Liver (tissue), 9 donors: ENCODE data around the gene CLMN. TPM values are rescaled to one million over a fixed set of nuclear protein-coding genes. Genes with fewer than 3 reads are reported as not detected.

Experiments
- DNase-seq: peaks from one replicate; pipeline ENCODE4 v3.0.0-alpha.2; 2017; ENCODE audit warnings: low spot score
- H3K27ac ChIP-seq, 2 donors: one replicate each; pipeline ENCODE4 v1.7.0; 2013; ENCODE audit warnings: inconsistent platforms in 2 of 2, low read length in 2 of 2, control low read depth in 1 of 2, low read depth in 1 of 2, mild to moderate bottlenecking in 1 of 2
- H3K27me3 ChIP-seq, 4 donors: one replicate each; pipeline versions ENCODE4 v1.6.1 to v1.7.0; 2013; ENCODE audit warnings: low read length in 3 of 4, inconsistent platforms in 1 of 4, mild to moderate bottlenecking in 1 of 4, moderate library complexity in 1 of 4; ENCODE audit not compliant: control insufficient read depth in 4 of 4, insufficient read depth in 4 of 4
- H3K36me3 ChIP-seq, 4 donors: one replicate each; pipeline versions ENCODE4 v1.6.1 to v1.7.0; 2013; ENCODE audit warnings: low read length in 3 of 4, mild to moderate bottlenecking in 3 of 4, low read depth in 1 of 4, moderate library complexity in 1 of 4; ENCODE audit not compliant: control insufficient read depth in 4 of 4, insufficient read depth in 3 of 4
- H3K4me1 ChIP-seq, 4 donors: one replicate each; pipeline versions ENCODE4 v1.6.1 to v1.7.0; 2013; ENCODE audit warnings: low read length in 3 of 4, mild to moderate bottlenecking in 3 of 4, moderate library complexity in 1 of 4; ENCODE audit not compliant: control insufficient read depth in 4 of 4, insufficient read depth in 4 of 4
- H3K4me3 ChIP-seq, 3 donors: one replicate each; pipeline versions ENCODE4 v1.6.1 to v1.7.0; 2013; ENCODE audit warnings: low read length in 3 of 3, control low read depth in 1 of 3, low read depth in 1 of 3, mild to moderate bottlenecking in 1 of 3
- H3K9ac ChIP-seq, 2 donors: one replicate each; pipeline ENCODE4 v1.7.0; 2013; ENCODE audit warnings: low read length in 2 of 2, mild to moderate bottlenecking in 2 of 2, moderate library complexity in 2 of 2, control low read depth in 1 of 2, low read depth in 1 of 2
- H3K9me3 ChIP-seq, 4 donors: one replicate each; pipeline versions ENCODE4 v1.6.1 to v1.7.0; 2013; ENCODE audit warnings: low read length in 3 of 4; ENCODE audit not compliant: control insufficient read depth in 4 of 4
- ATF3 ChIP-seq: IDR thresholded peaks from 2 replicates; pipeline ENCODE4 v1.6.1; 2016; ENCODE audit warnings: antibody characterized with exemption
- EGR1 ChIP-seq, 2 donors: IDR thresholded peaks; 2 replicates each; pipeline ENCODE4 v1.6.1; 2016 to 2018; ENCODE audit warnings: antibody characterized with exemption in 2 of 2, low read depth in 2 of 2
- FOXA1 ChIP-seq: IDR thresholded peaks from 2 replicates; pipeline ENCODE4 v1.6.1; 2016; ENCODE audit warnings: antibody characterized with exemption
- FOXA2 ChIP-seq: IDR thresholded peaks from 2 replicates; pipeline ENCODE4 v1.6.1; 2016; ENCODE audit warnings: antibody characterized with exemption
- GABPA ChIP-seq, 2 donors: IDR thresholded peaks in 1 of 2; conservative IDR thresholded peaks in 1 of 2; 2 replicates each; pipeline ENCODE4 v1.6.1; 2016; ENCODE audit warnings: antibody characterized with exemption in 2 of 2, mild to moderate bottlenecking in 1 of 2, moderate library complexity in 1 of 2
- HNF4A ChIP-seq, 2 donors: conservative IDR thresholded peaks; 2 replicates each; pipeline ENCODE4 v1.6.1; 2016; ENCODE audit warnings: antibody characterized with exemption in 2 of 2, mild to moderate bottlenecking in 2 of 2
- HNF4G ChIP-seq: IDR thresholded peaks from 2 replicates; pipeline ENCODE4 v1.6.1; 2016; ENCODE audit warnings: antibody characterized with exemption
- JUND ChIP-seq, 2 donors: IDR thresholded peaks; 2 replicates each; pipeline ENCODE4 v1.6.1; 2016; ENCODE audit warnings: antibody characterized with exemption in 2 of 2
- NR2F2 ChIP-seq: IDR thresholded peaks from 2 replicates; pipeline ENCODE4 v1.6.1; 2016; ENCODE audit warnings: antibody characterized with exemption
- RAD21 ChIP-seq, 2 donors: IDR thresholded peaks; 2 replicates each; pipeline ENCODE4 v1.6.1; 2016; ENCODE audit warnings: antibody characterized with exemption in 2 of 2, mild to moderate bottlenecking in 2 of 2
- REST ChIP-seq: IDR thresholded peaks from 2 replicates; pipeline ENCODE4 v1.6.1; 2016; ENCODE audit warnings: antibody characterized with exemption, mild to moderate bottlenecking
- RXRA ChIP-seq, 2 donors: IDR thresholded peaks; 2 replicates each; pipeline ENCODE4 v1.6.1; 2017 to 2018; ENCODE audit warnings: antibody characterized with exemption in 2 of 2, mild to moderate bottlenecking in 1 of 2
- SP1 ChIP-seq: IDR thresholded peaks from 2 replicates; pipeline ENCODE4 v1.6.1; 2018; ENCODE audit warnings: antibody characterized with exemption, mild to moderate bottlenecking
- TAF1 ChIP-seq: conservative IDR thresholded peaks from 2 replicates; pipeline ENCODE4 v1.6.1; 2016; ENCODE audit warnings: antibody characterized with exemption, mild to moderate bottlenecking
- YY1 ChIP-seq: IDR thresholded peaks from 2 replicates; pipeline ENCODE4 v1.6.1; 2016; ENCODE audit warnings: antibody characterized with exemption, mild to moderate bottlenecking
- WGBS: extraction: QIAGEN DNeasy Blood & Tissue Kit; methylation state at CpG from one replicate; pipeline ENCODE4 v1.1.7; 2013; 5-methylcytosine and 5-hydroxymethylcytosine counted together
- polyA plus RNA-seq, 2 donors: library from polyadenylated mRNA; stranded (reverse) in 1 of 2; unstranded in 1 of 2; fragments of 200-250 nt in 1 of 2; fragments of >200 nt in 1 of 2; fragmentation: Nextera tagmentation in 1 of 2; extraction: Ambion mirVana in 1 of 2; gene quantifications; one replicate each; pipeline versions ENCODE4 v1.2.1 to v1.2.3, GENCODE V29; 2013 to 2015
- total RNA-seq, 2 donors: library from RNA; depleted of rRNA; stranded (reverse); fragments of >200 nt; gene quantifications; one replicate each; pipeline ENCODE4 v1.2.3, GENCODE V29; 2014
- TF ChIP-seq, protein P1 (sequence below): IDR thresholded peaks from 2 replicates; pipeline ENCODE4 v1.6.1; 2016; ENCODE audit warnings: antibody characterized with exemption
- TF ChIP-seq, protein P2 (sequence below): fragments of 150-350 bp; IDR thresholded peaks from 2 replicates; pipeline ENCODE4 v1.5.1; 2017; ENCODE audit warnings: improper control_type of control experiment, low read depth, low read length; ENCODE audit not compliant: missing input control
- TF ChIP-seq, protein P3 (sequence below): IDR thresholded peaks from 2 replicates; pipeline ENCODE4 v1.6.1; 2016; ENCODE audit warnings: antibody characterized with exemption
- donor health status: healthy.
- donor health status: healthy.
- donor health status: healthy.
- donor health status: healthy.
- donor health status: healthy.

CLMN gene
- total and polyA plus RNA-seq, 4 donors: 6.0 to 41.1 (median 24.1) TPM

DNA sequence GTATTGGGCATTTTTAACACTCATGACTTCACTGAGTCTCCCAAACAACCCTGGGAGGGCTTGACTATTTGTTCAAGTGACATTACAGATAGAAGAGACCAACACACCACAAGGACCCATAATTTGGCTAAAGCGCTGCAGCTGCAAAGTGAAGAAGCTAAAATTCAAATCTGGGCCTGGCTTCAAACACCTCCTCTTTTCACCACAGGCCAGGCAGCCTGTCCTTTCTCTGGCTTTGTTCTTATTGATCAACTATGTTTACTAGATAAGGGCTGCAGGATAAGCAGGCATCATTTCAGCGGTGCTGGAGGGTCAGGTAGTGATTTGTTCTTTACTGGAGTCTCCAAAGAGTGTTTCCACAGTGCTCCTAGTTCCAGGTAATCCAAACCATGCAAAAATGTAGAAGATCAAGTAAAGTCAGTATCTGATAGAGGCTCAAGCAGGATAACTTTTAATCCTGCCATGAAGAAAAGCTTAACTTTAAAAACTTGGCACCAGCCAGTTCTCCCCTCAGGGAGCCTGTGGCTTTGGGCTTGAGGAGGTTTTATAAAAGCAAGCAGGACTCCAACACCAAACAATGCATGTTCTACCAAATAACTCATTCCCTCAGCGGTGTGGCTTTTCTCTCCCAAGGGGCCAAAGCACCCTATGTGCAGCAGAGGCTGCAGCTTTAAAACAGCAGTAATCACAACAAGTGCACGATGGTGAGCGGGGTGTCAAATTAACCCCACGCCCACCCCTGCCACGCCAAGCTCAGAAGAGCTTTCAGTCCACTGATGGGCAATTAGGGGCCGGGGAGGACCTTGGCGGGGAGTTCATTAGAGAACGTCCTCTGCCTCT lies 16.8 kb downstream of the CLMN start:
- H3K9ac ChIP-seq: peak overlapping the region in 1 of 2 donors; percentile 78
- TF ChIP-seq FOXA2: peak; percentile 47
- TF ChIP-seq YY1: peak; percentile 72
- no peak for TF ChIP-seq NR2F2
- peak in 1 of 2 donors; percentile 38 for TF ChIP-seq EGR1 (IDR thresholded peaks at IDR 0.05; ENCODE audit: low read depth in 2 of 2)
- TF ChIP-seq, protein P1, sequence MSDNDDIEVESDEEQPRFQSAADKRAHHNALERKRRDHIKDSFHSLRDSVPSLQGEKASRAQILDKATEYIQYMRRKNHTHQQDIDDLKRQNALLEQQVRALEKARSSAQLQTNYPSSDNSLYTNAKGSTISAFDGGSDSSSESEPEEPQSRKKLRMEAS: peak; percentile 59
- peak; percentile 75 for TF ChIP-seq REST
- peak; percentile 72 to 85 for TF ChIP-seq RXRA (IDR thresholded peaks at IDR 0.05)
- TF ChIP-seq, protein P2, sequence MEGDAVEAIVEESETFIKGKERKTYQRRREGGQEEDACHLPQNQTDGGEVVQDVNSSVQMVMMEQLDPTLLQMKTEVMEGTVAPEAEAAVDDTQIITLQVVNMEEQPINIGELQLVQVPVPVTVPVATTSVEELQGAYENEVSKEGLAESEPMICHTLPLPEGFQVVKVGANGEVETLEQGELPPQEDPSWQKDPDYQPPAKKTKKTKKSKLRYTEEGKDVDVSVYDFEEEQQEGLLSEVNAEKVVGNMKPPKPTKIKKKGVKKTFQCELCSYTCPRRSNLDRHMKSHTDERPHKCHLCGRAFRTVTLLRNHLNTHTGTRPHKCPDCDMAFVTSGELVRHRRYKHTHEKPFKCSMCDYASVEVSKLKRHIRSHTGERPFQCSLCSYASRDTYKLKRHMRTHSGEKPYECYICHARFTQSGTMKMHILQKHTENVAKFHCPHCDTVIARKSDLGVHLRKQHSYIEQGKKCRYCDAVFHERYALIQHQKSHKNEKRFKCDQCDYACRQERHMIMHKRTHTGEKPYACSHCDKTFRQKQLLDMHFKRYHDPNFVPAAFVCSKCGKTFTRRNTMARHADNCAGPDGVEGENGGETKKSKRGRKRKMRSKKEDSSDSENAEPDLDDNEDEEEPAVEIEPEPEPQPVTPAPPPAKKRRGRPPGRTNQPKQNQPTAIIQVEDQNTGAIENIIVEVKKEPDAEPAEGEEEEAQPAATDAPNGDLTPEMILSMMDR: no peak
- TF ChIP-seq, protein P3, sequence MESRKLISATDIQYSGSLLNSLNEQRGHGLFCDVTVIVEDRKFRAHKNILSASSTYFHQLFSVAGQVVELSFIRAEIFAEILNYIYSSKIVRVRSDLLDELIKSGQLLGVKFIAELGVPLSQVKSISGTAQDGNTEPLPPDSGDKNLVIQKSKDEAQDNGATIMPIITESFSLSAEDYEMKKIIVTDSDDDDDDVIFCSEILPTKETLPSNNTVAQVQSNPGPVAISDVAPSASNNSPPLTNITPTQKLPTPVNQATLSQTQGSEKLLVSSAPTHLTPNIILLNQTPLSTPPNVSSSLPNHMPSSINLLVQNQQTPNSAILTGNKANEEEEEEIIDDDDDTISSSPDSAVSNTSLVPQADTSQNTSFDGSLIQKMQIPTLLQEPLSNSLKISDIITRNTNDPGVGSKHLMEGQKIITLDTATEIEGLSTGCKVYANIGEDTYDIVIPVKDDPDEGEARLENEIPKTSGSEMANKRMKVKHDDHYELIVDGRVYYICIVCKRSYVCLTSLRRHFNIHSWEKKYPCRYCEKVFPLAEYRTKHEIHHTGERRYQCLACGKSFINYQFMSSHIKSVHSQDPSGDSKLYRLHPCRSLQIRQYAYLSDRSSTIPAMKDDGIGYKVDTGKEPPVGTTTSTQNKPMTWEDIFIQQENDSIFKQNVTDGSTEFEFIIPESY: peak; percentile 33
- peak; percentile 72 for TF ChIP-seq SP1
- no peak for TF ChIP-seq HNF4G
- no peak for TF ChIP-seq GABPA (IDR thresholded peaks at IDR 0.05 in 1 of 2, conservative IDR thresholded peaks at IDR 0.05 in 1 of 2)
- TF ChIP-seq HNF4A (conservative IDR thresholded peaks at IDR 0.05): peak; percentile 55 to 79
- no peak for TF ChIP-seq FOXA1
- TF ChIP-seq ATF3: peak; percentile 45
- peak; percentile 39 to 55 for TF ChIP-seq JUND (IDR thresholded peaks at IDR 0.05)
- TF ChIP-seq TAF1: no peak
- TF ChIP-seq RAD21 (IDR thresholded peaks at IDR 0.05): peak; percentile 55 to 69
- DNase-seq: no peak
- 61% methylated on average over 10 of the region's 10 CpGs for WGBS
- no peak overlapping the region for H3K4me3 ChIP-seq
- no peaks in the 10 kb centered on the region for H3K27me3 ChIP-seq
- H3K27ac ChIP-seq: peak overlapping the region; percentile 17 to 65
- peaks cover 29 to 82% (median 70%) of the 10 kb centered on the region in 4 donors for H3K4me1 ChIP-seq
- no peaks in the 10 kb centered on the region for H3K36me3 ChIP-seq
- H3K9me3 ChIP-seq: no peaks in the 10 kb centered on the region
